HepG2 (cell line): ENCODE data around the gene SPSB2. TPM values are rescaled to one million over a fixed set of nuclear protein-coding genes. Genes with fewer than 3 reads are reported as not detected.
"Not testable (repeated sequence)": the region's sequence is repeated elsewhere in the genome, so short reads cannot be mapped to it uniquely, and the experiment has no call there.

ENCODE experiments used
- ATAC-seq: fragments of 200-7000 bp; cut with Tn5 transposase; 3 replicates; pipeline ENCODE4 v1.9.1; 2020; ENCODE audit warnings: mild to moderate bottlenecking, moderate library complexity
- BruUV-seq: library from RNA; stranded (reverse); fragments of 400-500 nt; replicated peaks from 2 replicates; lab custom pipeline; 2021; lab: Mats Ljungman, UMichigan
- CTCF ChIA-PET: fragments of 300-600 bp; formaldehyde crosslinking; extraction: SDS; loops from one replicate; lab custom pipeline; 2021; ENCODE audit warnings: low total read pairs, inconsistent platforms, low intra/inter-chr PET ratio; lab: Yijun Ruan, JAX
- POLR2A ChIA-PET: fragments of 350-600 bp; sonication (Branson Sonifier 250); formaldehyde crosslinking; loops from one replicate; lab custom pipeline; 2020; ENCODE audit warnings: antibody characterized with exemption, inconsistent platforms; lab: Yijun Ruan, JAX
- DNase-seq: peaks from one replicate; pipeline ENCODE4 v3.0.0-alpha.2; 2015; ENCODE audit warnings: low spot score
- FAIRE-seq: peaks from 3 replicates; lab custom pipeline; 2011; peaks lifted over from hg19 to GRCh38; lab: Jason Lieb, UNC
- H2AFZ ChIP-seq: one replicate; pipeline ENCODE4 v1.6.1; 2011; ENCODE audit warnings: low read length, inconsistent platforms
- H3K27ac ChIP-seq: fragments of 300-600 bp; 3 replicates; pipeline ENCODE4 v1.8.0; 2011; ENCODE audit warnings: mixed run types, mild to moderate bottlenecking, mixed read lengths, low read length, inconsistent platforms; ENCODE audit not compliant: insufficient read depth; ENCODE audit errors: extremely low read length
- H3K27me3 ChIP-seq, 2 experiments: fragments of 200-600 bp in 1 of 2; 2 replicates in 1 of 2; 3 replicates in 1 of 2; pipeline versions ENCODE4 v1.6.0 to v1.8.0; 2011; ENCODE audit warnings: low read length in 2 of 2, mild to moderate bottlenecking in 2 of 2, moderate library complexity in 2 of 2, inconsistent platforms in 1 of 2; ENCODE audit not compliant: insufficient read depth in 2 of 2, control insufficient read depth in 1 of 2
- H3K36me3 ChIP-seq, 2 experiments: fragments of 200-600 bp in 1 of 2; replicated peaks in 1 of 2; 2 replicates in 1 of 2; 3 replicates in 1 of 2; pipeline versions ENCODE4 v1.5.1 to v1.8.0; 2011; ENCODE audit warnings: low read length in 2 of 2, inconsistent platforms in 1 of 2; ENCODE audit not compliant: insufficient read depth in 2 of 2, control insufficient read depth in 1 of 2
- H3K4me1 ChIP-seq: 2 replicates; pipeline ENCODE4 v1.5.1; 2012; ENCODE audit warnings: low read length, inconsistent platforms; ENCODE audit not compliant: insufficient read depth
- H3K4me2 ChIP-seq: 2 replicates; pipeline ENCODE4 v1.6.0; 2011; ENCODE audit warnings: low read depth, low read length, inconsistent platforms
- H3K4me3 ChIP-seq, 3 experiments: fragments of 200-600 bp in 1 of 3; sonication (generic), shearing (Covaris generic) in 1 of 3; replicated peaks in 1 of 3; 2 replicates each; pipeline ENCODE4 v1.5.1; 2011 to 2016; ENCODE audit warnings: low read length in 3 of 3, inconsistent platforms in 2 of 3, low read depth in 2 of 3, mild to moderate bottlenecking in 2 of 3, control low read depth in 1 of 3, mixed read lengths in 1 of 3; ENCODE audit not compliant: insufficient read depth in 1 of 3
- H3K79me2 ChIP-seq: one replicate; pipeline ENCODE4 v1.6.1; 2011; ENCODE audit warnings: low read length, inconsistent platforms; ENCODE audit not compliant: insufficient read depth
- H3K9ac ChIP-seq: 2 replicates; pipeline ENCODE4 v1.6.0; 2011; ENCODE audit warnings: mild to moderate bottlenecking, low read depth, low read length, inconsistent platforms; ENCODE audit not compliant: insufficient read depth
- H3K9me3 ChIP-seq: 2 replicates; pipeline ENCODE4 v1.5.1; 2012; ENCODE audit warnings: mild to moderate bottlenecking, low read length
- H4K20me1 ChIP-seq: 2 replicates; pipeline ENCODE4 v1.6.0; 2011; ENCODE audit warnings: inconsistent platforms, mild to moderate bottlenecking, low read length, moderate library complexity; ENCODE audit not compliant: insufficient read depth
- KDM6A ChIP-seq: IDR thresholded peaks from 2 replicates; pipeline ENCODE4 v1.6.1; 2016; ENCODE audit warnings: low read depth
- KLF15 ChIP-seq: sonication (generic); formaldehyde crosslinking; IDR thresholded peaks from 2 replicates; pipeline ENCODE4 v1.8.1; 2023; ENCODE audit warnings: borderline replicate concordance, mild to moderate bottlenecking, inconsistent platforms, missing genetic modification reagents, mixed read lengths
- POLR2A ChIP-seq, 2 experiments: IDR thresholded peaks; 2 replicates each; pipeline ENCODE4 v1.6.1; 2011; ENCODE audit warnings: low read depth in 2 of 2, low read length in 2 of 2, mild to moderate bottlenecking in 1 of 2, moderate library complexity in 1 of 2; ENCODE audit not compliant: insufficient read depth in 1 of 2
- SOX13 ChIP-seq, 3 experiments: fragments of 450-650 bp in 1 of 3; sonication (generic) in 1 of 3; formaldehyde crosslinking in 1 of 3; IDR thresholded peaks in 2 of 3; conservative IDR thresholded peaks in 1 of 3; 2 replicates each; pipeline versions ENCODE4 v1.5.0 to v1.6.1; 2016 to 2020; ENCODE audit warnings: antibody characterized with exemption in 1 of 3, mild to moderate bottlenecking in 1 of 3, missing compliant biosample characterization in 1 of 3, missing genetic modification reagents in 1 of 3, moderate library complexity in 1 of 3
- ZNF296 ChIP-seq: sonication (generic); formaldehyde crosslinking; conservative IDR thresholded peaks from 2 replicates; pipeline ENCODE4 v1.5.0; 2020; ENCODE audit warnings: mild to moderate bottlenecking, missing genetic modification reagents
- ZNF543 ChIP-seq: sonication (generic); formaldehyde crosslinking; IDR thresholded peaks from 2 replicates; pipeline ENCODE4 v1.4.0; 2020; ENCODE audit warnings: mild to moderate bottlenecking, missing genetic modification reagents
- ZNF607 ChIP-seq: sonication (generic); formaldehyde crosslinking; IDR thresholded peaks from 2 replicates; pipeline ENCODE4 v1.5.1; 2020; ENCODE audit warnings: missing genetic modification reagents, mild to moderate bottlenecking, borderline replicate concordance
- WGBS: methylation state at CpG from one replicate; pipeline ENCODE4 v1.1.6; 2017; ENCODE audit warnings: low lambda C conversion rate; 5-methylcytosine and 5-hydroxymethylcytosine counted together
- in situ Hi-C: cut with HindIII; loops from 2 replicates; pipeline ENCODE4 v1.10.0; 2017; ENCODE audit warnings: low pct_unique_long_range_greater_than_20kb; ENCODE audit not compliant: extremely low pct_ligation_motif_present
- intact Hi-C: fragments of 100-400 bp; cut with micrococcal nuclease; formaldehyde crosslinking; loops from one replicate; pipeline ENCODE4 v1.10.0; 2022; ENCODE audit not compliant: unreplicated experiment
- polyA plus RNA-seq, 8 experiments: library from polyadenylated mRNA; depleted of rRNA in 3 of 8; stranded (reverse) in 7 of 8; unstranded in 1 of 8; fragments of >200 nt; fragmentation: Illumina TruSeq in 4 of 8; extraction: Trizol in 4 of 8; gene quantifications; 2 replicates each; pipeline versions ENCODE4 v1.2.1 to v1.2.3, GENCODE V29; 2011 to 2016; ENCODE audit warnings: low read depth in 4 of 8, missing spikeins in 1 of 8, mixed read lengths in 1 of 8; ENCODE audit not compliant: insufficient read depth in 1 of 8
- total RNA-seq, 5 experiments: library from RNA; depleted of rRNA; stranded (reverse); fragments of >200 nt; fragmentation: Illumina TruSeq; extraction: Trizol; gene quantifications; 2 replicates each; pipeline ENCODE4 v1.2.3, GENCODE V29; 2016; ENCODE audit warnings: low read depth in 1 of 5

Gene SPSB2
- total and polyA plus RNA-seq, 2 of the 13 experiments (the other 11 are each of a cell fraction or from before 2014, with no cell fraction given): 2.0 to 6.2 TPM

GRCh38 chr12:6908141-6908540 is 35.0 kb upstream of the SPSB2 start:
- BruUV-seq, H2AFZ ChIP-seq, H3K9me3 ChIP-seq, DNase-seq, CTCF ChIA-PET, H3K36me3 ChIP-seq, FAIRE-seq, ATAC-seq, intact Hi-C loops, H3K4me2 ChIP-seq, H3K27me3 ChIP-seq, H3K27ac ChIP-seq, in situ Hi-C loops, H4K20me1 ChIP-seq, H3K79me2 ChIP-seq, H3K4me3 ChIP-seq, H3K9ac ChIP-seq: not testable (repeated sequence)
- H3K4me1 ChIP-seq: peaks cover 49% of the 10 kb centered on the region
- WGBS: 95% methylated on average over 11 of the region's 11 CpGs
- POLR2A ChIA-PET: interaction anchor here (1.4 kb wide), 1 partner anchor 40 kb away, joined by 3 read pairs; no protein-coding TSS in a partner anchor

- WGBS: 57% methylated on average over 5 of the region's 5 CpGs
- intact Hi-C loops: no loop called here
Observed at GRCh38 chr12:6905414-6906040, 32.4 kb upstream of the SPSB2 start.

More at GRCh38 chr12:6905414-6906040, 32.4 kb upstream of the SPSB2 start:
- no peak overlapping the region for H2AFZ ChIP-seq
- in situ Hi-C loops: no loop called here
- no peak for DNase-seq
- ATAC-seq: no peak
- peak overlapping the region; percentile 78 to 88 (median 83); a peak in 4 of 6 replicates for H3K4me3 ChIP-seq
- H4K20me1 ChIP-seq: no peaks in the 10 kb centered on the region
- H3K27me3 ChIP-seq: no peaks in the 10 kb centered on the region
- TF ChIP-seq KLF15 (CRISPR knock-in tag) (no peak), ZNF607 (CRISPR knock-in tag) (no peak), KDM6A (CRISPR knock-in tag) (no peak), SOX13 (IDR thresholded peaks at IDR 0.05) (no peak), SOX13 (CRISPR knock-in tag; conservative IDR thresholded peaks at IDR 0.05 in 1 of 2, IDR thresholded peaks at IDR 0.05 in 1 of 2) (no peak), ZNF296 (CRISPR knock-in tag) (no peak), ZNF543 (CRISPR knock-in tag) (no peak), POLR2A (IDR thresholded peaks at IDR 0.05; ENCODE audit: insufficient read depth in 1 of 2, low read depth in 2 of 2, low read length in 2 of 2) (0 out of 4 replicates have a peak, but pooled peaks of 1 of the 2 experiments have one; percentile 1)
- no peak for FAIRE-seq
- no TSS peak for BruUV-seq
- peaks cover 50% of the 10 kb centered on the region for H3K4me1 ChIP-seq
- H3K27ac ChIP-seq: peak overlapping the region; percentile 69
- H3K79me2 ChIP-seq: no peaks in the 10 kb centered on the region
- ChIA-PET CTCF (no interaction called here), POLR2A (interaction anchor here (0.9 to 2.2 kb wide), 6 partner anchors 8 to 202 kb away, joined by 3 to 10 read pairs (median 5); partner anchors contain the start of genes ENO2, SPSB2, TPI1 and USP5)
- no peaks in the 10 kb centered on the region for H3K9me3 ChIP-seq
- peak overlapping the region; percentile 96 for H3K4me2 ChIP-seq
- no peaks in the 10 kb centered on the region for H3K36me3 ChIP-seq
- peak overlapping the region; percentile 81 for H3K9ac ChIP-seq
